B cell (primary cell): Measurements from ENCODE around the gene MYD88. TPM values are rescaled to one million over a fixed set of nuclear protein-coding genes. Genes with fewer than 3 reads are reported as not detected.

ENCODE experiments used
- ATAC-seq: fragments of 200-7000 bp; cut with Tn5 transposase; one replicate; pipeline ENCODE4 v1.10.0; 2021; ENCODE audit warnings: low read depth, mild to moderate bottlenecking, moderate number of reproducible peaks, moderate library complexity
- CTCF ChIA-PET: fragments of 350-600 bp; sonication (Branson Sonifier 250); formaldehyde crosslinking; loops from one replicate; lab custom pipeline; 2021; ENCODE audit warnings: antibody characterized with exemption, inconsistent platforms; lab: Charles Lee
- POLR2A ChIA-PET: fragments of 350-600 bp; sonication (Branson Sonifier 250); formaldehyde crosslinking; loops from one replicate; lab custom pipeline; 2021; ENCODE audit warnings: antibody characterized with exemption; lab: Charles Lee
- DNase-seq: peaks from one replicate; pipeline ENCODE4 v3.0.0; 2013
- H2AFZ ChIP-seq: 2 replicates; pipeline ENCODE4 v1.6.1; 2012; ENCODE audit warnings: mild to moderate bottlenecking, low read depth, low read length; ENCODE audit not compliant: insufficient read depth, poor library complexity, severe bottlenecking
- H3K27ac ChIP-seq, 2 donors: 1 replicate in 1 of 2; 2 replicates in 1 of 2; pipeline ENCODE4 v1.5.1; 2012 to 2013; ENCODE audit warnings: low read length in 2 of 2, mild to moderate bottlenecking in 2 of 2, moderate library complexity in 1 of 2
- H3K27me3 ChIP-seq, 4 experiments: fragments of 200-600 bp in 1 of 4; sonication (generic) in 1 of 4; replicated peaks in 1 of 4; 1 replicate in 2 of 4; 2 replicates in 2 of 4; pipeline versions ENCODE4 v1.6.1 to v1.7.0; 2013 to 2016; ENCODE audit warnings: low read length in 3 of 4, mild to moderate bottlenecking in 2 of 4, mixed read lengths in 1 of 4, moderate library complexity in 1 of 4; ENCODE audit not compliant: insufficient read depth in 4 of 4, control insufficient read depth in 3 of 4; ENCODE audit errors: control extremely low read depth in 1 of 4
- H3K36me3 ChIP-seq, 2 experiments: replicated peaks in 1 of 2; 1 replicate in 1 of 2; 2 replicates in 1 of 2; pipeline versions ENCODE4 v1.6.1 to v1.7.1; 2013; ENCODE audit warnings: low read length in 1 of 2; ENCODE audit not compliant: insufficient read depth in 2 of 2, control insufficient read depth in 1 of 2; ENCODE audit errors: control extremely low read depth in 1 of 2, extremely low read depth in 1 of 2
- H3K4me1 ChIP-seq, 2 donors: fragments of 200-600 bp in 1 of 2; sonication (generic) in 1 of 2; 1 replicate in 1 of 2; 2 replicates in 1 of 2; pipeline versions ENCODE4 v1.5.1 to v1.6.1; 2013 to 2017; ENCODE audit warnings: low read length in 2 of 2; ENCODE audit not compliant: control insufficient read depth in 2 of 2, insufficient read depth in 2 of 2
- H3K4me2 ChIP-seq: replicated peaks from 2 replicates; pipeline ENCODE3; 2012; ENCODE audit warnings: mild to moderate bottlenecking, low read depth, low read length; ENCODE audit not compliant: poor library complexity, severe bottlenecking
- H3K4me3 ChIP-seq, 5 experiments: fragments of 200-600 bp in 1 of 5; sonication (generic) in 1 of 5; 1 replicate in 3 of 5; 2 replicates in 2 of 5; pipeline versions ENCODE4 v1.5.1 to v1.7.0; 2011 to 2016; ENCODE audit warnings: low read length in 4 of 5, mild to moderate bottlenecking in 4 of 5, low read depth in 2 of 5, control low read depth in 1 of 5, moderate library complexity in 1 of 5; ENCODE audit not compliant: insufficient read depth in 1 of 5; ENCODE audit errors: control extremely low read depth in 1 of 5, extremely low read depth in 1 of 5
- H3K79me2 ChIP-seq: fragments of 200-600 bp; sonication (generic); one replicate; pipeline ENCODE4 v1.6.0; 2016; ENCODE audit warnings: low read length; ENCODE audit not compliant: control insufficient read depth, insufficient read depth
- H3K9ac ChIP-seq: fragments of 200-600 bp; sonication (generic); 2 replicates; pipeline ENCODE4 v1.6.1; 2017; ENCODE audit warnings: mild to moderate bottlenecking, low read length, moderate library complexity
- H3K9me3 ChIP-seq, 3 donors: one replicate each; pipeline versions ENCODE4 v1.6.1 to v1.7.1; 2013; ENCODE audit warnings: low read length in 2 of 3; ENCODE audit not compliant: control insufficient read depth in 2 of 3, insufficient read depth in 1 of 3; ENCODE audit errors: control extremely low read depth in 1 of 3
- H4K20me1 ChIP-seq: 2 replicates; pipeline ENCODE4 v1.6.0; 2012; ENCODE audit warnings: mild to moderate bottlenecking, low read length; ENCODE audit not compliant: insufficient read depth, control insufficient read depth, poor library complexity, severe bottlenecking
- H3K27ac Mint-ChIP-seq: one replicate; pipeline ENCODE4 v1.8.0; 2021; ENCODE audit warnings: mixed read lengths
- H3K27me3 Mint-ChIP-seq: one replicate; pipeline ENCODE4 v1.8.0; 2021; ENCODE audit warnings: mixed read lengths
- H3K4me1 Mint-ChIP-seq: one replicate; pipeline ENCODE4 v1.8.0; 2021; ENCODE audit warnings: mixed read lengths
- H3K4me3 Mint-ChIP-seq: one replicate; pipeline ENCODE4 v1.8.0; 2021; ENCODE audit warnings: mixed read lengths
- H3K9me3 Mint-ChIP-seq: one replicate; pipeline ENCODE4 v1.8.0; 2022; ENCODE audit warnings: mixed read lengths; ENCODE audit not compliant: insufficient read depth
- CTCF ChIP-seq: fragments of 200-600 bp; IDR thresholded peaks from one replicate; pipeline ENCODE4 v1.8.0; 2022; ENCODE audit warnings: antibody characterized with exemption, mild to moderate bottlenecking
- EZH2 ChIP-seq: IDR thresholded peaks from 2 replicates; pipeline ENCODE4 v1.6.1; 2012; ENCODE audit warnings: borderline replicate concordance, low read depth, mild to moderate bottlenecking, moderate library complexity, low read length; ENCODE audit not compliant: insufficient read depth, poor library complexity, severe bottlenecking
- WGBS: methylation state at CpG from one replicate; pipeline ENCODE4 v1.1.5; 2013; ENCODE audit warnings: missing lambda C conversion rate; ENCODE audit not compliant: insufficient coverage; 5-methylcytosine and 5-hydroxymethylcytosine counted together
- intact Hi-C: fragments of 100-400 bp; cut with micrococcal nuclease; formaldehyde crosslinking; loops from one replicate; pipeline ENCODE4 v1.10.0; 2022
- polyA plus RNA-seq: library from polyadenylated mRNA; depleted of rRNA; stranded (reverse); fragments of >200 nt; gene quantifications from 2 replicates; pipeline ENCODE4 v1.2.3, GENCODE V29; 2012
- total RNA-seq, 2 donors: library from RNA; stranded (reverse); fragments of 120-200 nt in 1 of 2; gene quantifications; 1 replicate in 1 of 2; 2 replicates in 1 of 2; pipeline versions ENCODE4 v1.2.3 to v1.2.4, GENCODE V29; 2013 to 2022

MYD88 gene
- total and polyA plus RNA-seq, 2 donors (not counting 1 experiment from before 2014, with no cell fraction given) = 48.0 to 52.3 TPM

- peak overlapping the region; percentile 95 for H3K9ac ChIP-seq
- no peak for ATAC-seq
Measured at GRCh38 chr3:38139652-38140051, 1.2 kb downstream of the MYD88 start.

More at GRCh38 chr3:38139652-38140051, 1.2 kb downstream of the MYD88 start:
- H3K4me3 Mint-ChIP-seq = peak overlapping the region; percentile 92
- peaks cover 45% of the 10 kb centered on the region for H3K79me2 ChIP-seq
- H3K4me3 ChIP-seq = peak overlapping the region; percentile 84 to 98 (median 92)
- peaks cover 64% of the 10 kb centered on the region for H3K4me1 Mint-ChIP-seq
- 84% methylated on average over 7 of the region's 7 CpGs for WGBS
- ChIA-PET POLR2A (interaction anchor here (0.8 to 4.1 kb wide), 2 partner anchors 9 to 25 kb away, joined by 3 to 75 read pairs; partner anchors contain the start of gene OXSR1), CTCF (interaction anchor here (1.0 to 4.9 kb wide), 2 partner anchors 25 to 381 kb away, joined by 3 to 41 read pairs; partner anchors contain the start of gene OXSR1)
- peaks cover 4 to 19% of the 10 kb centered on the region in 2 experiments for H3K36me3 ChIP-seq
- H3K27ac ChIP-seq = peak overlapping the region; percentile 3 to 87
- H2AFZ ChIP-seq = peak overlapping the region; percentile 99
- no peaks in the 10 kb centered on the region for H3K27me3 ChIP-seq
- intact Hi-C loops = loop anchor here (2.0 to 10.0 kb wide), 5 partner anchors 13 to 1268 kb away; partner anchors contain the start of genes GORASP1, RPSA, SLC25A38 and TTC21A
- TF ChIP-seq EZH2 = no peak
- TF ChIP-seq CTCF = no peak
- H3K9me3 ChIP-seq = no peaks in the 10 kb centered on the region
- DNase-seq = no peak
- no peaks in the 10 kb centered on the region for H3K27me3 Mint-ChIP-seq
- peaks cover 5% of the 10 kb centered on the region for H4K20me1 ChIP-seq
- no peaks in the 10 kb centered on the region for H3K9me3 Mint-ChIP-seq
- peak overlapping the region; percentile 88 for H3K4me2 ChIP-seq
- H3K27ac Mint-ChIP-seq = peak overlapping the region; percentile 94
- H3K4me1 ChIP-seq = peaks cover 39 to 52% of the 10 kb centered on the region in 2 donors
